Ishikawa (cell line): ENCODE measurements around the gene TBXAS1.

Experiments used
- CEBPB ChIP-seq: IDR thresholded peaks from 2 replicates; pipeline ENCODE4 v1.6.1; 2012
- CREB1 ChIP-seq: IDR thresholded peaks from 2 replicates; pipeline ENCODE4 v1.6.1; 2012; ENCODE audit warnings: low read depth
- EGR1 ChIP-seq: IDR thresholded peaks from 2 replicates; pipeline ENCODE4 v1.6.1; 2012
- EP300 ChIP-seq: IDR thresholded peaks from 2 replicates; pipeline ENCODE4 v1.6.1; 2012; ENCODE audit warnings: borderline replicate concordance
- FOXM1 ChIP-seq: IDR thresholded peaks from 2 replicates; pipeline ENCODE4 v1.6.1; 2012; ENCODE audit warnings: low read depth, borderline replicate concordance
- NFIC ChIP-seq: IDR thresholded peaks from 2 replicates; pipeline ENCODE4 v1.6.1; 2012
- RAD21 ChIP-seq: IDR thresholded peaks from 2 replicates; pipeline ENCODE4 v1.6.1; 2012; ENCODE audit warnings: low read depth
- TAF1 ChIP-seq: IDR thresholded peaks from 2 replicates; pipeline ENCODE4 v1.6.1; 2012; ENCODE audit warnings: low read depth, mild to moderate bottlenecking
- TCF12 ChIP-seq: IDR thresholded peaks from 2 replicates; pipeline ENCODE4 v1.6.1; 2012; ENCODE audit warnings: low read depth
- TEAD4 ChIP-seq: IDR thresholded peaks from 2 replicates; pipeline ENCODE4 v1.6.1; 2012
- USF1 ChIP-seq: IDR thresholded peaks from 2 replicates; pipeline ENCODE4 v1.6.1; 2012
- YY1 ChIP-seq: IDR thresholded peaks from 2 replicates; pipeline ENCODE4 v1.6.1; 2012; ENCODE audit warnings: low read depth
- ZBTB7A ChIP-seq: IDR thresholded peaks from 2 replicates; pipeline ENCODE4 v1.6.1; 2012; ENCODE audit warnings: low read depth
- TF ChIP-seq, protein P1 (sequence below): IDR thresholded peaks from 2 replicates; pipeline ENCODE4 v1.6.1; 2012
- TF ChIP-seq, protein P2 (sequence below): IDR thresholded peaks from 2 replicates; pipeline ENCODE4 v1.6.1; 2012; ENCODE audit warnings: low read depth, mild to moderate bottlenecking

Gene TBXAS1

DNA sequence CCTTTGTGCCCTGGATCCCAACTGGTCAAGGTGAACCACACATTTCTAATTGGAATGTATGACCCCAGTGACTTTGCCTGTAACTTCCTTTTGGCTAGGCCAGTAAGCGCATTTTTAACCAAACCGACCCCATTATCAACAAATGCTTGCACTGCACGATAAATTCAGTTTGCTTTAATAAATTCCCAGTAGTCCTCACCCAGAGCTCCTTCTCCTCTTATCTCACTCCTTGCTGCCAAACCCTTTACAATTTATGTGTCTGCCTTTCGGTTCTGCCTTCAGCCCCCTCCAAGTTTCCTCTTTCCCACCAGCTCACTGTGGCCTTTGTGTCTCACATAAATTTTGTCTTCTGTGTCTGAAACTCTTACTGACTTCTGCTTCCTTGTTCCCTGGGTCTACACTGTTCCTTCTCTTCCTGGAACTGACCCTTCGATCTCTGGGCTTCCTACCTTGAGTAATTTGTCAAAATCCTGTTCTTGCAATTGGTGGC lies 59.0 kb downstream of the TBXAS1 start:
- TF ChIP-seq CREB1 = no peak
- TF ChIP-seq CEBPB = no peak
- TF ChIP-seq TAF1 = no peak
- no peak for TF ChIP-seq USF1
- TF ChIP-seq YY1 = no peak
- TF ChIP-seq ZBTB7A = no peak
- TF ChIP-seq FOXM1 = no peak
- TF ChIP-seq, protein P1, sequence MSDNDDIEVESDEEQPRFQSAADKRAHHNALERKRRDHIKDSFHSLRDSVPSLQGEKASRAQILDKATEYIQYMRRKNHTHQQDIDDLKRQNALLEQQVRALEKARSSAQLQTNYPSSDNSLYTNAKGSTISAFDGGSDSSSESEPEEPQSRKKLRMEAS = no peak
- TF ChIP-seq, protein P2, sequence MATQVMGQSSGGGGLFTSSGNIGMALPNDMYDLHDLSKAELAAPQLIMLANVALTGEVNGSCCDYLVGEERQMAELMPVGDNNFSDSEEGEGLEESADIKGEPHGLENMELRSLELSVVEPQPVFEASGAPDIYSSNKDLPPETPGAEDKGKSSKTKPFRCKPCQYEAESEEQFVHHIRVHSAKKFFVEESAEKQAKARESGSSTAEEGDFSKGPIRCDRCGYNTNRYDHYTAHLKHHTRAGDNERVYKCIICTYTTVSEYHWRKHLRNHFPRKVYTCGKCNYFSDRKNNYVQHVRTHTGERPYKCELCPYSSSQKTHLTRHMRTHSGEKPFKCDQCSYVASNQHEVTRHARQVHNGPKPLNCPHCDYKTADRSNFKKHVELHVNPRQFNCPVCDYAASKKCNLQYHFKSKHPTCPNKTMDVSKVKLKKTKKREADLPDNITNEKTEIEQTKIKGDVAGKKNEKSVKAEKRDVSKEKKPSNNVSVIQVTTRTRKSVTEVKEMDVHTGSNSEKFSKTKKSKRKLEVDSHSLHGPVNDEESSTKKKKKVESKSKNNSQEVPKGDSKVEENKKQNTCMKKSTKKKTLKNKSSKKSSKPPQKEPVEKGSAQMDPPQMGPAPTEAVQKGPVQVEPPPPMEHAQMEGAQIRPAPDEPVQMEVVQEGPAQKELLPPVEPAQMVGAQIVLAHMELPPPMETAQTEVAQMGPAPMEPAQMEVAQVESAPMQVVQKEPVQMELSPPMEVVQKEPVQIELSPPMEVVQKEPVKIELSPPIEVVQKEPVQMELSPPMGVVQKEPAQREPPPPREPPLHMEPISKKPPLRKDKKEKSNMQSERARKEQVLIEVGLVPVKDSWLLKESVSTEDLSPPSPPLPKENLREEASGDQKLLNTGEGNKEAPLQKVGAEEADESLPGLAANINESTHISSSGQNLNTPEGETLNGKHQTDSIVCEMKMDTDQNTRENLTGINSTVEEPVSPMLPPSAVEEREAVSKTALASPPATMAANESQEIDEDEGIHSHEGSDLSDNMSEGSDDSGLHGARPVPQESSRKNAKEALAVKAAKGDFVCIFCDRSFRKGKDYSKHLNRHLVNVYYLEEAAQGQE = no peak
- no peak for TF ChIP-seq EP300

- TF ChIP-seq TAF1 (no peak), EGR1 (no peak), TEAD4 (no peak), USF1 (no peak), RAD21 (no peak), TCF12 (no peak), CEBPB (no peak), NFIC (no peak), CREB1 (no peak), FOXM1 (no peak), ZBTB7A (no peak), YY1 (no peak), EP300 (no peak)
- TF ChIP-seq, protein P2 = no peak
- TF ChIP-seq, protein P1 = no peak
Observed at GRCh38 chr7:139889186-139889871, 60.3 kb downstream of the TBXAS1 start.

DNA sequence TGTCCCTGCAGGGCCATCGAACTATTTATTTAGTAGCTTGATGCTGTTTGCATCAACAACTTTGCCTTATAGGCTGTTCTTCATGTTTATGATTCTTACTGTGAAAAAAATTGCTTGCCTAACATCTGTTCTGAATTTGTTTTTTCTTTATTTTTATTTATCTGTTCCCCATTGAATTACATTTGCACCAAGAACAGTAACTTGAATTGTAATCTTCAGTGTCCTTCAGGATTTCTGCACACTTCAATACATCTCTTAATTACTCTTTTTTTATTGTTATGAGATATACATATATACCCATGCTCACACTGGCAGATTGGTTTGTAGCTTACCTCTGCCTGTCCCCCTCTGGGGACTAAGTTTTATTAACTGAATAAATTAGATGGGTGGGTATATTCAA lies 64.4 kb downstream of the TBXAS1 start:
- TF ChIP-seq TAF1 = no peak
- no peak for TF ChIP-seq RAD21
- no peak for TF ChIP-seq TEAD4
- no peak for TF ChIP-seq EGR1
- TF ChIP-seq, protein P2 = no peak
- TF ChIP-seq EP300 = no peak
- no peak for TF ChIP-seq USF1
- TF ChIP-seq NFIC = no peak
- no peak for TF ChIP-seq CEBPB
- no peak for TF ChIP-seq YY1

- TF ChIP-seq, protein P1 = no peak
- no peak for TF ChIP-seq USF1
- peak; percentile 92 for TF ChIP-seq EGR1
Observed at GRCh38 chr7:139893999-139894398, 64.9 kb downstream of the TBXAS1 start.
